ENCODE results near the gene MCM8.

The MCM8 gene

DNA sequence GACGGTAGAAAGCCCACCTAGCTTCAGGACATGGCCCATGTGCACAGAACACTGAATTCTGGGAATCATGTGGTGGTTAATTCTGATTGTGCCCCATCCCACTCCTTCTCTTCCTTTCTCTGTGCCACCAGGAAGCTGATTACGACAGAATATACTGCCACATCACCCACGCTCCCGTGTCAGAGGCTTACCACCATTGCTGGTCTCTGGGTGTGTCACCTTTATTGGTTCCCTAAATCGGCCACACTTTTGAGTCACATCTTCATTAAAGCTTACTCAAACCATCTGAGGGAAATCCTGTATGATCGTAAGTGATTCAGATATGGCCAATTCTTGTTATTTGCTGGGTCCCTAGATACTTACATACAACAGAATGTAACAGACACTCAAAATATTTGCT, 3.2 kb upstream of the MCM8 start:
- DNase-seq (ENCODE audit: low spot score): no peak

DNA sequence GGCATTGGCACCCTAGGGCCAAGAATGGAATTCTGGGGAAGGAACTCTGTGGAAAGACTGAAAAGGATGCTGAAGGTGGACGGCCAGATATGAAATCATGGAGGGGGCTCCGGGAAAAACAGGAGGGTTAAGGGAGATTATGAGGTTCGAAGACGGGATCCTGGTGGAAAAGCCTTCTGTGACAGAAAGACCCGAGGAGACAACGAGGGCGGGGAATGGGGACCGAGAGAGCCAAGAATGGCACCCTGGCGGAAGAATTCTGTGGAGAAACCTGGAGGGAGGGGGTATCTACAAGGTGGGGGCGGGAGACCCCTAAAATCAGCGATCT, 545 bp upstream of the MCM8 start:
- no peak for DNase-seq (ENCODE audit: low spot score)

DNA sequence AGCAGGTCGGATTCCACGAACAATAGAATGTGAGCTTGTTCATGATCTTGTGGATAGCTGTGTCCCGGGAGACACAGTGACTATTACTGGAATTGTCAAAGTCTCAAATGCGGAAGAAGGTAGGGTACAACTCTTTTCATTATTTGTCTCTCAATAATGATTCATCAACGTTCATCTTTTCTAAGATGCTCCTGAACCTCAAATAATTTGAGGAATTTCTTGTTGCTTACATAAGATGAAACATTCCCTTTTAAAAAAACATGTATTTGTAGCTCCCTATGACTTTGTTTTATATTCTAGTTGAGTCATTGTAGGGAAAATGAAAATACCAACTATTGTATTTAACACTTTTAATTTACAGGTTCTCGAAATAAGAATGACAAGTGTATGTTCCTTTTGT, 17.0 kb downstream of the MCM8 start:
- no peak for DNase-seq (ENCODE audit: low spot score)

DNA sequence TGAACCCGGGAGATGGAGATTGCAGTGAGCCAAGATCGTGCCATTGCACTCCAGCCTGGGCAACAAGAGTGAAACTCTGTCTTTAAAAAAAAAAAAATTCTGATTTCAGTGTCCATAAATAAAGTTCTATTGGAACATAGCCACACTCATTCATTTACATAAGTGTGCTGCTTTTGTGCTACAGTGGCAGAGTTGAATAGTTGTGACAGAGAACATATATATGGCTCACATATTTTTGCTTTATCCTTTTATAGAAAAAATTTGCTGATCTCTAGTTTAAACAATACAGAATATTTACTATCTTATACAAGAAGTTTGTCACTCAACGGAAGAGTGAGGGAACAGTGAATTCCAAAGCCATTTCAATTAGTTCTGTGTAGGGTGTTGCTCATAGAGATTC, 18.0 kb downstream of the MCM8 start:
- no peak for DNase-seq (ENCODE audit: low spot score)

DNA sequence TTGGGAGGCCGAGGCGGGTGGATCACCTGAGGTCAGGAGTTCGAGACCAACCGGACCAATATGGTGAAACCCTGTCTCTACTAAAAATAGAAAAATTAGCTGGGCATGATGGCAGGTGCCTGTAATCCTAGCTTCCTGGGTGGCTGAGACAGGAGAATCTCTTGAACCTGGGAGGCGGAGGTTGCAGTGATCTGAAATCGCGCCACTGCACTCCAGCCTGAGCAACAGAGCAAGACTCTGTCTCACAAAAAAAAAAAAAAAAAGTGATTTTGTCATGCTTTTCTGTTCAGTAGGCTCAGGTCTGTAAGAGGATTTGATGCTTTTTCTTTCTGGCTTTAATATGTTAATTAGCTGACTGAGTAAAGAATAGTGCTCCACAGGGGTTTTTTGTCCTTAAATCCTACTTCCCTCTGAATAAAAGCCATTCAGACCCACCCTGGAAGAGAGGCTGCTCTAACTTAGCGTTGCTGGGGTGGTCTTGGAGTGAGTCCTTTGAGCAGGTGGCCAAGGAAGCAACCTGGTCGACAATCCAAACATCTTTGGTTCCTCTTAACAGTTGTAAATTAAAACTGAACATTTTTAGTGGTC, 19.0 kb downstream of the MCM8 start:
- no peak for DNase-seq (ENCODE audit: low spot score)

DNA sequence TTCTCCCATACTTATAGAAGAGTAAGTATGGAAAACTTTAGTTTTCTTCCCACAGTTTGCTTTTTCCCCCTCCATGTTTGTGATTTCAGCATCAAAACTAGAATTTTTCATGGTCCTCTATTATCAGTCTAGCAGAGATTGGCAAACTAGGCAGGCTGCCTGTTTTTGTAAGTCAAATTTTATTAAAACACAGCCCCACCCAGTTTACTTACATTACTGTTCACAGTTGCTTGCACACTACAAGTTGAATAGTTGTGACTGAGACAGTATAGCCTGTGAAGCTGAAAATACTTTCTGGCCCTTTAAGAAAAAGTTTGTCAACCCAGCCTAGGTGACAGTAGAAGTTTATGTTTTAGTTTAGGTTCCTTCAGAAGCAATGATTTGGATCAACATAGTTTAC, 19.5 kb downstream of the MCM8 start:
- no peak for DNase-seq (ENCODE audit: low spot score)

DNA sequence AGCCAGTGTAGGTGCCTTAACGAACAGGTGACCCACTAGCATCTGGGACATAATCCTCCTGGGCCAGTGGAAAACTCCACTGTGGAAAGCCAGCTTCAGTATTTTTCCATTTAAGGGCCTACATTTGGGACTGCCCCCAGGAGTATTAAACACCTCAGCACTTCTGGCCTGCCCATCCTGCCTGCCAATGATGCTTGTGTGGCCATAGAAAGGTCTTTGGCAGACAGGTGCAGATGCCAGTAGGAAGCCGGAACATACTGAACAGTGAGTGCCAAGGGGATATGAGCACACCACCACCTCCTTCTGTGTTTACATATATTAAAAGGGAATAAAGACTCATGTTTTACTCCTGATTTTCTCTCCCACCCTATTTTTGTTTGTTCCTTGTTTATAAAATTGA, 19.9 kb downstream of the MCM8 start:
- no peak for DNase-seq (ENCODE audit: low spot score)

DNA sequence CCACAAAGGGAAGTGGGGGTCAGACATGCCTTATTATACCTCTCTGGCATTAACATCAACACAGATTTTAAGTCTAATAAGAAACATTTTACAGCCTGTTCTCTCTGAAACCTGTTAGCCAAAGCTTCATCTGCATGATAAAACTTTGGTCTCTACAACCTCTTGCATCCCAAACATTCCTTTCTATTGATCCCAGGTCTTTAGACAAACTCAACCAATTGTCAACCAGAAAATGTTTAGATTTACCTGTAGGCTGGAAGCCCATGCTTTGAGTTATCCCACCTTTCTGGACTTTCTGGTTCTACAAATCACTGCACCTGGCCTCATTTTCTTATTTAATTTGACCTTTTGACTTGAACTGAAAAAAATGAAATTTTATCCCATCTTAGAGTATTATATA, 20.8 kb downstream of the MCM8 start:
- DNase-seq (ENCODE audit: low spot score): no peak

DNA sequence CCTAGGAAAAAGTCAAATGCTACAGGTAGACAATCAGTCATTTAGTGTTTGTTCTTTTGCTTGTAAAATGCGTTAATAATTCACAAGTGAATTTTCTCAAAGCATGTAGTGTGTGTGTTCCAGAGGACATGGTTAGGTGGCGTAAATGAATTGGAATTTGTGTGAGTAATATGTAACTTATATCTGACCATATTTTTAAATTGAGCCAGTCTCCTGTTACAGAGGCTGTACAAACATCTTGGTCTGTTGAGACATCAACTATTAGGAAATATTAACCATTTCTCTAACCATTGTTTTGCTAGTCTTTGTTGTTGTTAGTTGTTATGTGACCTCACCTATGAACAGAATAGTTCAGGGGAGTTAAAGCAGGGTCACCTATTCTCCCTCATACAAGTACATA, 22.7 kb downstream of the MCM8 start:
- no peak for DNase-seq (ENCODE audit: low spot score)

DNA sequence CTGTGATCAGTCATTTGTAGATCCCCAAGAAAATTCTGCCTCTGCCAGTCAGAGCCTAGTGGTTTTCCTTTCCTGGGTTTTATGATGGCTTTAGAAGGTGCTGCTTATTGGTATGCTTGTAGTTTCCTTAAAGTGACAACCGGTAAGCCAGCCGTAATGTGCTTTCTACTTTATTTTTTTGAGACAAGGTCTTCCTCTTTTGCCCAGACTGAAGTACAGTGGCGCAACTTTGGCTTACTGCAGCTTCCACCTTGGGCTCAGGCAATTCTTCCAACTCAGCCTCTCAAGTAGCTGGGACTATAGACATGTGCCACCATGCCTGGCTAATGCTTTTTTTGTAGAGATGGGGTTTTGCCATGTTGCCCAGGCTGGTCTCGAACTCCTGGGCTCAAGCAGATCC, 23.5 kb downstream of the MCM8 start:
- no peak for DNase-seq (ENCODE audit: low spot score)

DNA sequence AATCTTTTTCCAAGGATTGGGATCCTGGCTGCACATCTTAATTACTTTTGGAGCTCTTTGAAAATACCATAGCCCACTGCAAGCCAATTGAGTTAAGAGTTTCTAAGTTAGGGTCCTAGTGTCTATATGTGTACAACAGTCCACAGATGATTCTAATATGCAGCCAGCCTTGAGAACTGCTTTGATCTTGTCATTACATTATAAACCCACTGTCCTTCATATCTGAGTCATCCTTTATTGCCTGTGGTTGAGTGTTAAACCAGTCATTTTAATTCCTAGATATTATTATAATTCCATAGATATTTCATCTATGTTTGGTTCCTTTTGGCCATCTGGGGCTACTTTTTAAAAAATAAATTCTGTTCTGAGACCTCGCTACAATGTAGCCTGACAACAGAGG, 24.1 kb downstream of the MCM8 start:
- peak; percentile 82 for DNase-seq (ENCODE audit: low spot score)

DNA sequence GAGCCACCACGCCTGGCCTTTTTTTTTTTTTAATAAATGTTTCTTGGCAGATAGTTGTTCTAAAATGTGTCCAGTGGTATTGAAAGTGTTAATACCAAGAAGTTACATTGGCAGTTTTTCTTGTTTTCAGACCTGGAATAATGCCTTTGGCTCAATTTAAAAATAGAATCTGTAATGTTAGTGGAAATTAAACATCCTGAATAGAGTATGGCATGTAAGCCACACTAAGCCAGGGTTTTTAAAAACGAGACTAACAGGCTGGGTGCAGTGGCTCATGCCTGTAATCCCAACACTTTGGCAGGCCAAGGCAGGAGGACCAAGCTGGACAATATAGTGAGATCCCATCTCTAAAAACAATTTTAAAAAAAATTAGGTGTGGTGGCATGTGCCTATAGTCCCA, 25.3 kb downstream of the MCM8 start:
- DNase-seq (ENCODE audit: low spot score): no peak

DNA sequence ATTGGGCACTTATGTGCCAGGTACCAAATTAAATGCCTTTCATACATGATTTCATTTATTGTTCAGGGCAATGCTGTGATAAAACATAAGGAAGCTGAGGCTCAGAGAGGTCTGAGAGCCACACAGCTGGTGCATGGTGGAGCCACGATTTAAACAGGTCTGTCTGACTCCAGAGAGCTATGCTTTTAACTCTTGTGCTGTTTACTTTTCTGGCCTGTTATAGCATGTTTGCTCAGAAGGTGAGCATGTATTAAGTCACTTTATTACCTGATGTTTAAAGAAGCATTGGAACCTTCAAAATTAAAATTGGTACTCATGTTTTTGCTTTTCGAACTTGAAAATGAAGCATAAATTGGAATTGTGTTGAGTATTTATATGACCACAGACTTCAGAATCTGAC, 26.8 kb downstream of the MCM8 start:
- no peak for DNase-seq (ENCODE audit: low spot score)

DNA sequence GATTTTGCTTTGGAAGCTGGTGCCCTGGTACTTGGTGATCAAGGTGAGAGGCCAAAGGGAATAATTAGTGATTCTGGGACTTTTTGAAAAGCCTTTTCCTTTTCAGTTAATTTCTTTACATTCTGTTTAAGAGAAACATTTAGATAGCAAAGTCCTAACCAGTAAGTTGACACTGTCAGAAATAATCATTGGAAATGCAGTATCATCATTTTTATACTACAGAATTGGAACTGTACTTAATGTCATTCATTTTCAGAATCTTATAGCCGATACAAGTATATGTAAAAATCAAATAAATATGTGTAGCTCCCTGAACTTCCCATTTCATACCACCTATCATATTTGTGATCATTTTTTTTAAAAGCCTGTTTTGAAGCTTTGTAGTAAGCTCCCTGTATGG, 27.5 kb downstream of the MCM8 start:
- no peak for DNase-seq (ENCODE audit: low spot score)

DNA sequence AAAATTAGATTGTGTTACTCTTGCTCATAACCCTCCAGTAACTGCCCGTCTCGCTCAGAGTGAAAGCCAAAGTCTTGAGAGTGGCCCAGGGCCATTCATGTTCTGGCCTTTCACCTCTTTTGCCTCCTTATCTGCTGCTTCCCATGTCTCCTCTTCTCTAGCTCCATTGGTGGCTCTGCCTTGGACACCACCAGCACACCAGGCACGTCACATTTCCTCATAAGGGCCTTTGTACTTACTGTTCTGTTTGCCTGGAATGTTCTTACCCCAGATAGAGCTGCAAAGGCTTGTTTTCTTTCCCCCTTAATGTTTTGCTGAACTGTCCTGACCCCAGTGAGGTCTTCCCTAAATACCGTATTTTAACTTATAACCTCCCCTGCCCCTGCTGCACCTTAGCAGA, 29.3 kb downstream of the MCM8 start:
- no peak for DNase-seq (ENCODE audit: low spot score)

DNA sequence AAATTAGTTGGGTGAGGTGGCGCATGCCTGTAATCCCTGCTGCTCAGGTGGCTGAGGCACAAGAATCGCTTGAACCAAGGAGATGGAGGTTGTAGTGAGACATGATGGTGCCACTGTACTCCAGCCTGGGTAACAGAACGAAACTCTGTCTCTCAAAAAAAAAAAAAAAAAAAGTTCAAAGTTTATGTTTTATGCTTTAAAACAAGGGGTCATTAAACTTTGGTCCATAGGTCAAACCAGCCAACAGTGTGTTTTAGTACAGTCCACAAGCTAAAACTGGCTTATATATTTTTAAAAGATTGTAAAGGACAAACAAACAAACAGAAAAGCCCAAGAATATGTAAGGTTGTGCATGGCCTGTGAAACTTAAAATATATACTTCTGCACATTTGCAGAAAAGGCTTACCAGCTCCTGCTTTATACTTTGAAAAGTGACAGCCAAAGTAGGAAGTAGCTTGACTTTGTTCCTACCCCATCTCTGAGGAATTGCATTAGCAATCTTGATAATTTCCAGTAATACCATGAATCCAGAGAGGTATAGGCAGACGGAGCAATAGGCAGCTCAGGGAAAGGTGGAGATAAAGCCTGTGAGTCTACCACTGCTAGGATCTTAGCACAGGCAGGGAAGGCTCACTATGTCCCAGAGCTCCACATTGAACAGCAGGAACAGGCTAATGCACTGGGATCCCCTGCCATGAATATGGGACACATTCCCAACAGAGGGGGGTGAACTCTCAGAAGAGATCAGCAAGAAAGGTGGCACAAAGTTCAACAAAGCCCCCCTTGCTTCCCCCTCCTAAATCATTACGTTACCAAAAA, 30.5 kb downstream of the MCM8 start:
- DNase-seq (ENCODE audit: low spot score): no peak

DNA sequence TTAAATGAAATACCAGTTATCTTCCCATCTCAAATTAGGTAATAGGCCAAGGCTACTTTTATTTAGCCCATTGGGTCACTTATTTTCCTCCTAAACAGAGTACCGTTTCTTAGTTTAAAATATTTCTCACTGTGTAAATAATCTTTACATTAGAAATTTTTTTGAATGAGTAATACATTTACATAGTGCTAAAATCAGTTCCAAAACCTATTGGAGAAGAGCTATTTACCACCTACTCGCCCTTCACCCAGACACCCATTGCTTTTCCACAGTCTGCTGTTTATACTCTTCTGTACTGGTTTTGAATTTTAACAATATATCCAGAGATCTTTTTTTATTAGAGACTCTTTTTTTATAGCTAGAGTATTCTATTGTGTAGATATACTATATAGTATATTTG, 36.9 kb downstream of the MCM8 start:
- no peak for DNase-seq (ENCODE audit: low spot score)

DNA sequence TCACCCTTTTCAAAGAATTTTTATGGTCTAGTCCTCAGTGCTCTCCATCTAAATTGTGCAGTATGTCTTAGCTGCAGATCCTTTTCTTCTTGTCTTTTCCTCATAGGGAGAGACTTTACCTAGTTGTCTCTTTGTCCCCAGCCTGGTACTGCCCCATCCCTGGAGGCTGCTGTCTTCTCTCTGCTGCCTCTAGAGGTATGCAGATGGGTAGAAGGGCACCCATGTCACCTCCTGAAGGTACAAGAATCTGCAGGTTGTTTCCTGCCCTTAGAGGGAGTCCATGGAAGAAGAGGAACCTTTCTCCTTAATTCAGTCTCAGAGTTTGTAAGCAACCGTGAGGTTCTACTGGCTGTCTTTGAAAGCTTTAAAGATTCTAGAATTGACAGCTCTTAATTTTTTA, 39.1 kb downstream of the MCM8 start:
- DNase-seq (ENCODE audit: low spot score): no peak

DNA sequence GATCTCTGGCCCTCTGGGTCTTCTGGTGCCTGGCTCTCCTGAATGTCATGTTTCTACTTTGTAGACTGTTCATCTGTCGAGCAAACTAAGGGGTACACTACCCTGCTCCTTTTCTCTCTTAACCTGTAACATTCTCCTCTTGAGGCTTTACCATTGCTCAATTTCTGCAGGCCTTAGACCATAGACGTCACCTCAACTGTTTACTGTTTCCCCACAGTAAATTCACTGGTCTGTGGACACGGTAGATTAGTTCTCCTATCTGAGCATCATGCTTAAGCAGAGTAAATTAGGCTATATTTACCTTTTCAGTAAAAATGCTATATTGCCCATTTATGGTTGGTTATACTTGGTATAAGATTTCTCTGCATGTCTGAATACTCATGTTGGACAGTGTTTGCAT, 40.5 kb downstream of the MCM8 start:
- no peak for DNase-seq (ENCODE audit: low spot score)

DNA sequence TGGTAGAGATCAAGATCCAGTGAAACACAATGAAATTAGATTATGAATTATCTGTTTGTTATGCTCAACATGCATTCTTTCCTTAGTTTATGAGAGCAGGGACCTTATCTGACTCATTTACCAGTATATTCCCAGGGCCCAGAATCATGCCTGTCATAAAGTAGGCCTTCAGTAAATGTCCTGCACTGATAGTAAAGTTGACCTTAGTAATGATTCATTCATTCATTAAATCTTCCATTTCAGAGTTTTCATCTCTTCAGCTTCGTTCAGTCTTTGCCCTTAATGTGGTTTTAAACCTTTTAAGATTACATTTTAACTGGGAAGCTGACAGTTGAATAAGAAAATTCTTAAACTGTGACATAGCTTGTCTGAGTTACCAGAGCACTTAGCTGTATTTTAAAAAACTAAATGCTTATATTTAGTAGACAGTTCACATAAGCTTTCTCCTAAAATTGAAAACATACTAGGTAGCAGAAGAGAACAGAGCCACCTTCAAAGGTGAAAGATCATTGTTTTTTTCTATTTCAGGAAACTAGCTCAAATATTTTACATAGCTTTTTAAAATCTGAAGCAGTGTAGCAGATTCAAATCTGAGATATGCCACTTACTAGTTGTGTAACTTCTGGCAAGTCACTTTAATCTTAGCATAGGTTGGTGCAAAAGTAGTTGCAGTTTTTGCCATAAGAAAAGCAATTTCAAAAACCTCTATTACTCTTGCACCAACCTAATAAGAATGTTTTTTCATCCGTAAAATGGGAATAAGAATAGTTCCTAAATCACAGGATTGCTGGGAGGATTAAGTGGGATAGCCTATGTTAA, 41.4 kb downstream of the MCM8 start:
- DNase-seq (ENCODE audit: low spot score): no peak

DNA sequence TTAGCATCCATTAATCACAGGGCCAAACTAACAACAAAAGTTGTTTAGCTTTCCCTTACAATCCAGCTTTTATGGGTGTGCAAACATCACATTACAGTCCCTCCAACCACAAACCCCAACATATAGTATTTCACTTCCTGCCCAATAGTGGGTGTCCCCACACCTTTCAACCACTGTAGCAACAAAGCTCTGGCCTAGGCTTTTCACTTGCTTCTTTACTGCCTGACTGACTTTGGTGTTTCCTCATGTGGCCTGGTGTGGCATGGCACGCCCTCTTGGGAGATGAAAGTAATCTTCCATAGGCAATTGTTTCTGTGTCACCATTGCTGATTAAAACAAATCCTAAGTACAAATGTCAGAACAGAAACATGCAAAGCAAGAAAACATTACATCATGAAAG, 46.3 kb downstream of the MCM8 start:
- peak; percentile 97 for DNase-seq (ENCODE audit: low spot score)

DNA sequence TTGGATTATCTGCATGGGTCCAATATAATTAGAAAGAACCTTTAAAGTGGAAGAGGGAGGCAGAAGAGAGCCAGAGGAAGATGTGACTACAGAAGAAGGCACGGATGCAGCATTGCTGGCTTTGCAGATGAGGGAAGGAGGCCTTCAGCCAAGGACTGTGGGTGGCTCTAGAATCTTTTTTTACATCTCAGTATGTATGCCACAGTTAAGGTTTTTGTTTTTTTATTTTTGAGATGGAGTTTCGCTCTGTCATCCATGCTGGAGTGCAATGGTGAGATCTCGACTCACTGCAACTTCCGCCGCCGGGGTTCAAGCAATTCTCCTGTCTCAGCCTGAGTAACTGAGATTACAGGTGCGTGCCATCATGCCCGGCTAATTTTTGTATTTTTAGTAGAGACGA, 49.3 kb downstream of the MCM8 start:
- DNase-seq (ENCODE audit: low spot score): no peak

DNA sequence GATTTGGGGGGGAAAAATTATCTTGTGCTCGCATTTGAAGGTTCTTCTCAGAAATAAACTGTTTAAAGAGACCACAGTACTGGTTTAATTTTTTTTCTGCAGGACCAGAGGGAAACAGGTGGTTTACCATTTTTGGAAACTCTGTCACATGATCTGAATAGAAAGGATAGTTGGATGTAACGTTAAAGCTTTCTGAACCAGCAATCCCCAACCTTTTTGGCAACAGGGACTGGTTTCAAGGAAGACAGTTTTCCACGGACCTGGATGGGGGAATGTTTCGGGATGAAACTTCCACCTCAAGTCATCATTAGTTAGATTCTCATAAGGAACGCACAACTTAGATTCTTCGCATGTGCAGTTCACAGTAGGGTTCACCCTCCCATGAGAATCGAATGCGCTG, 50.4 kb downstream of the MCM8 start:
- no peak for DNase-seq (ENCODE audit: low spot score)

DNA sequence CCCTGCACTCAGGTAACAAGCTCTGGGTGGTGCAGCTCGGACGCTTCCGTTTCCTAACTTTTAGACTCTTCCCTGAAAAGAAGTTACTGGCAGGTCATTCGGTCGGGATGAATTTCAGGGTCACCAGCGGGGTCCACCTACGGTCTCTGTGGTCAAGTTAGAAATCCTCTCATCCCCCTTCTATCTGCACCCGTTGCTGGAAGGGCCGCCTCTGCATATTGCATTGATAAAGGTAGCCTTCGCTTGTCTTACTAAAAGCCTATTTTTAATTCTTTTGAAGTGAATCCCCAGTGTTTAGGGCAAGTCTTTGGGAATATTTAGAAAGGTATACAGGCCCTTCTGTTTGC, 56.1 kb downstream of the MCM8 start:
- peak; percentile 15 for DNase-seq (ENCODE audit: low spot score)
